CD1c-positive myeloid dendritic cell (primary cell): ENCODE results near the gene ARCN1.
"Not testable (repeated sequence)": the region's sequence is repeated elsewhere in the genome, so short reads cannot be mapped to it uniquely, and the experiment has no call there.

Experiments
- DNase-seq: peaks from one replicate; pipeline ENCODE4 v3.0.0-alpha.2; 2016; ENCODE audit errors: extremely low spot score

Gene ARCN1

DNA sequence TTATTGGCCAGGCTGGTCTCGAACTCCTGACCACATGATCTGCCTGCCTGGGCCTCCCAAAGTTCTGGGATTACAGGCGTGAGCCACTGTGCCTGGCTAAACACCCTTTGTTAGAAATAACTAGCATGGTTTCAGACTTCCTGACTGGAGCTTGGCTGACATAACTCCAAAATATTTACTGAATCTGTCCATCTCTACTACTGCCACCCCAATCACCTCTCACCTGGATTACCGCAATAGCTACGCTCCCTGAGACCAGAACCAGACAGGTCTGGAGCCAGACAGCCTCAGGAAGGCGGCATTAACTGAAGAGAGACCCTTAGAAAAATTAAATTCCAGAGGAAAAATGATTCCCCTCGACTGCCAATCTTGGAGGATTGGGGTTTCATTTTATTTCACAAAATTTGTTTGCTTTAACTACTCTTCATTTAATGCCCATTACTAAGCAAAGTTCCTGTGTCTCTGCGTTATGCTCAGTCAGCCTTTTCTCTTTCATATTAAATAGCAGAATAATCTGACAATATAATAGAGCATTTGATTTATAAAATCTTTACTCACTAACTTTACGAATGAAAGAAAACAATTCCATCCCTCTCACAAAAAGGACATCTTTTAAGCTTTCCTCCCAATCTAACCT is 28.1 kb upstream of the ARCN1 start:
- no peak for DNase-seq

DNA sequence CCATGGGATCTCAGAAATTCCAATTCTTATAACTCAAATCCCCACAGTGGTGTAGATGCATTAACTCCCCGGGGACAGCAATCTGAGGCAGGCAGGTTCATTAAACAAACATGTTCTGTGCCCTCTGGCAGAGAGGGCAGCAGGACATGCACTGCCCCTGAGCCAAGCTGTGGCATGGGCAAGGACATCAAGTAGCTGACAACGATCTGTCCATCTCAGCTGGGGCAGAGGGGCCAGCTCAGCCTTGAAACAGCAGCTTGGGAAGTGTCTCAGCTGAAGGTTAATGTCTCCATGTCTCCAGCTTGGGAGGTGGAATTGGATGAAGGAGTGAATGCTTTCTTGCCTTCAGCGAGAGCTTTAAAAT is 27.6 kb upstream of the ARCN1 start:
- DNase-seq: no peak

DNA sequence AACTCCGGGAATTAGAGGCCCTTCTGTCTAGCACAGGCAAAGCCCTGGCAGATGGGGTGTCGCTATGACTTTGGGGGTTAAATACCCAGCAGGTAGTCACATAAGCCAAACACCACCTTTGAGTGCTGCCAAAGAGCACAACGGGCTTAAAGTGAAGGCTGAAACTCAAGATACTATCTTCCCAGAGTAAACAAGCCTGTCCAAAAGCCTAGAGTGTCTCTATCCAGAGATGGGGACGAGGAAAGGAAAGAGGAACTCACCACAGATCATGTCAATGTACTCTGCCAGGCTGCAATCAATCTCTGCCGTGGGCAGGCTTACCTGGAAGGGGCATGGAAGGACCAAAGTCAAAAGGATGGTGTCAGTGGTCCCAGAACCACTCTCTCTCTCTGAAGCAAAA is 26.7 kb upstream of the ARCN1 start:
- no peak for DNase-seq

DNA sequence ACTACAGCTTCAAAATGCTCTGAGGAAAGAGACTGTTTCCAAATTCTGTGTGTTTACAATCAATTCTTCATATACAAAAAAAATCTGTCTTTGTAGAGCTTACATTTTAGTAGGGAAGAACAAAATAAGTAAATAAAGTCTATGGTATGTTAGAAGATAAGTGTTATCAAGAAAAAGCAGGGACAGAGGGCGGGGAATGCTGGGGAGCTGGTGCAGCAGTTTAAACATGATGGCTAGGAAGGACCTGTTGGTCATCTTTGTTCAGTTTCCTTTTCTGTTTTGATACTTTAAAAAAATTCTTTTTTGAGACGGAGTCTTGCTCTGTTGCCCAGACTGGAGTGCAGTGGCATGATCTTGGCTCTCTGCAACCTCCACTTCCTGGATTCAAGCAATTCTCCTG is 25.1 kb upstream of the ARCN1 start:
- DNase-seq: no peak

DNA sequence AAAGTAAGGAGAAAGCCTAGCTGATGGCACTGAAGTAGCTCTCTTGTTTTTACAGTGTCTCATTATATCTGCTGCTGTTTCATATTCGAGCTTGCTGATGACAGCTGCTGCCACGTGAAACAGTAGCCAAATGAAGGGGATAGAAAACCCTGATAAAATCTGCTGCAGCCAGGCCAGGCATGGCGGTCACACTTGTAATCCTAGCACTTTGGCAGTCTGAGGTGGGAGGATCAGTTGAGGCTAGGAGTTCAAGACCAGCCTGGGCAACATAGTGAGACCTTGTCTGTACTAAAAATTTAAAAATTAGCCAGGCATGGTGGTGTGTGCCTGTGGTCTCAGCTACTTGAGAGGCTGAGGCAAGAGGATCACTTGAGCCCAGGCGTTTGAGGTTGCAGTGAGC is 19.9 kb upstream of the ARCN1 start:
- no peak for DNase-seq

DNA sequence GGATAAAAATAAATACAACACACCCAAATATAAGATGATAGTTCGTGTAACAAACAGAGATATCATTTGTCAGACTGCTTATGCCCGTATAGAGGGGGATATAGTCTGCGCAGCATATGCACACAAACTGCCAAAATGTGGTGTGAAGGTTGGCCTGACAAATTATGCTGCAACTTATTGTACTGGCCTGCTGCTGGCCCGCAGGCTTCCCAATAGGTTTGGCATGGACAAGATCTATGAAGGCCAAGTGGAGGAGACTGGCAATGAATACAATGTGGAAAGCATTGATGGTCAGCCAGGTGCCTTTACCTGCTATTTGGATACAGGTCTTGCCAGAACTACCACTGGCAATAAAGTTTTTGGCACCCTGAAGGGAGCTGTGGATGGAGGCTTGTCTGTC is 11.4 kb upstream of the ARCN1 start:
- no peak for DNase-seq

DNA sequence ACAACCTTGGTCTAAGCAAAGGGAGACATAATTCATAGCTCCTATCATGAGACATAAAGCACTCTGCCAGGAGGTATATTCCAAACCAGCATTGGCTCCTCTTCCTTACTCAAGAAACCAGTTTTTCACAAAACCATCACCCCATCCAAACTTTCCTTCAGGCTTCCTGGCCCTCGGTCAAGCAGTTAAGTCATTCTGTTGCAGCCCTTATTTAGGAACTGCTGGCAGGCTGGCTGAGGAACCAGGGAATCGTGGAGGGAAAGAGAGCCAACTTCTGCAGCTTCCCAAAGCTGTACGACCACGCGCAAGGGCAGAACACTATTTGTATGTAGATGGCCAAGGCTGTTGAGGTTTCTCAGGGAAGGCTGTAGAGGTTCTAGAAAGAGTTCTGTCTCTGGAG is 7.2 kb upstream of the ARCN1 start:
- no peak for DNase-seq

DNA sequence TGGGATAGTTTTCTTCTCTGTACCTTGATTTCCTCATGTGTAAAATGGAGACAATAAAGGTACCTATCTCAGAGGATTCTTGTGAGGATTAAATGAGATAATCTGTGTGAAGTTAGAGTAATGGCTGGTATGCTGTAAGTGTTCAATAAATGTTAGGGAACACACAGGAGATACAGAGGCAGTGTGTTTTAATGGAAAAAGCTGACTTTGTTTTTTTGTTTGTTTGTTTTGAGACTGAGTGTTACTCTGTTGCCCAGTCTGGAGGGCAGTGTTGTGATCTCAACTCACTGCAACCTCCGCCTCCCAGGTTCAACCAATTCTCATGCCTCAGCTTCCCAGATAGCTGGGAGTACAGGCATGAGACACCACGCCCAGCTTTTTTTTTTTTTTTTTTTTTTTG is 2.5 kb upstream of the ARCN1 start:
- no peak for DNase-seq

DNA sequence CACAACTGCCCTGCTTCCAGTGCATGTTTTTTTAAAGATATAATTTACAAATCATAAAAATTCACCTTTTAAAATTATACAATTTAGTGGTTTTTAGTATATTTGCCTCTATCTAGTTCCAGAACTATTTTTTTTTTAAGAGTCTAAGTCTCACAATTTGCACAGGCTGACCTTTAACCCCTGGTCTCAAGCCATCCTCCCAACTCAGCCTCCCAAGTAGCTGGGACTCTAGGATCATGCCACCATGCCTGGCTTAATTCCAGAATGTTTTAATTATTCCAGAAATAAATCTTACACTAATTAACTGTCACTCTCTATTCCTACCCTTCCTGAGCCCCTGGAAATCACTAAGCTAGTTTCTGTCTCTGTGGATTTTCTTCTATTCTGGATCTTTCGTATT is 1.4 kb upstream of the ARCN1 start:
- no peak for DNase-seq

DNA sequence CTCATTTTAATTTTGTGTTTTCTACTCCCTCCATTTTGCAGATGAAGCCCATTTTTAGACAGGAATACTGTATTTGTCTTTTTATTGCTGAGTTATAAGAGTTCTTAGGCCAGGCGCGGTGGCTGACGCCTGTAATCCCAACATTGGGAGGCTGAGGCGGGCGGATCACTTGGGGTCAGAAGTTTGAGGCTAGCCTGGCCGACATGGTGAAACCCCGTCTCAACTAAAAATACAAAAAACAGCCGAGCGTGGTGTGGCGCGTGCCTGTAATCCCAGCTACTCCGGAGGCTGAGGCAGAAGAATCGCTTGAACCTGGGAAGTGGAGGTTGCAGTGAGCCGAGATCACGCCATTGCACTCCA is 528 bp upstream of the ARCN1 start:
- peak; percentile 1 for DNase-seq

DNA sequence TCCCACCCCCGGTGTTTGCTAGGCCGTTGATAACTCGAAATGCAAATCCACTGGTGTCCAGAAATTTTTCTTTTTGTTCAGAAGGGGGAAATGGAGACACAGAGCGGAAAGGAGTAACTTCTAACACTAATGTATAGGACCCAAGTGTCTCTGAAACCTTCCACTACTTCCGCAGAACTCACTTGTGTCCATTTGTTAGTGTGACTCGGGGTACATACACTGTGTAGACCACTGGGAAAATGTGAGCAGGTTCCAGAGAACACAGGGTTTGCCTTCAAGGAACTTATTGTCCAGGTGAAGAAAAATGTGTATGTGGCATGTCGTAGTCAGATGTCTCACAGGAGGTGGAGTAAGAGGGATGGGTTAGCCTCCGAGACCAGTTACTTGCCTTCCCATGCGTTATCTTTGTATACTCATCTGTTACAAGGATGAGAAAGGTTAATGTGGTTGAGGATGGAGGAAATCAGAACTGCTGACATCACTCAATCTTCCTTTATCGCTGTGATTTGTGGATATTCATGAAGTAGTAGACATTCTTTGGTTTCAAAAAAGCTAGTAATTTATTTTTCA is 857 bp downstream of the ARCN1 start:
- DNase-seq: peak; percentile 26

DNA sequence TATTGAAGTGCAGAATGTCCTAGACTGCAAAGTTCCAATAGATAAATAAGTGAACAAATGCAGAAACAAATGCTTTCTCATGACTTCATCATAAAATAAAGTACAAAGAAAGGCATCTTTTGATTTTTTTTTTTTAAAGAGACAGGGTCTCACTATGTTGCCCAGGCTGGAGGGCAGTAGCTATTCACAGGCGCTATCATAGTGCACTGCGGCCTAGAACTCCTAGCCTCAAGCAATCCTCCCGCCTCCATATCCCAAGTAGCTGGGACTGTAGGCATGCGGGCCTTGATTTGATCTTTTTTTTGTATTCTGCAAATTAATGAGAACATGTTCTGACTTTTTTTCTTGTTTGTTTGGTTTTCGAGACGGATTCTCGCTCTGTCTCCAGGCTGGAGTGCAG is 2.4 kb downstream of the ARCN1 start:
- no peak for DNase-seq

DNA sequence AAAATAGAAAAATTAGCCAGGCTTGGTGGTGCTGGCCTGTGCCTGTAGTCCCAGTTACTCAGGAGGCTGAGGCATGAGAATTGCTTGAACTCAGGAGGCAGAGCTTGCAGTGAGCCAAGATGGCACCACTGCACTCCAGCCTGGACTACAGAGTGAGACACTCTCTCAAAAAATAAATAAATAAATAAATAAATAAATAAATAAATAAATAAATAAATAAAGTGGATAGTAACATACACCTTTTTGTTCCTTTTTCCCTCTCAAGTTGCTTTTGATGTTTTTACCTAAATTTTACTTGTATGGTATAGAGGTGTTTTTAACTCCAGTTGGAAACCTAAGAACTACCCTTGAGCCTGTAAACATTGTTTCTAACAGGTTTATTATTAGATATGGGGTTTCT is 5.8 kb downstream of the ARCN1 start:
- not testable (repeated sequence) for DNase-seq

DNA sequence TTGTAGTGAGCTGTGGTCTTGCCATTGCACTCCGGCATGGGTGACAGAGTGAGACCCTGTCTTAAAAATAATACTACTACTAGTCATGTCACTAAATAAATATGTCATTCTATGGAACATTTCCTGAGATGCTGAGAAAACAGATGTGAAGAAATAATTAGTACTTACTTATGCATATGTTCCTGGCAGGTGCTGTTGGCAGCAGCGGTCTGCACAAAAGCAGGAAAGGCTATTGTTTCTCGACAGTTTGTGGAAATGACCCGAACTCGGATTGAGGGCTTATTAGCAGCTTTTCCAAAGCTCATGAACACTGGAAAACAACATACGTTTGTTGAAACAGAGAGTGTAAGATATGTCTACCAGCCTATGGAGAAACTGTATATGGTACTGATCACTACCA is 8.8 kb downstream of the ARCN1 start:
- no peak for DNase-seq

DNA sequence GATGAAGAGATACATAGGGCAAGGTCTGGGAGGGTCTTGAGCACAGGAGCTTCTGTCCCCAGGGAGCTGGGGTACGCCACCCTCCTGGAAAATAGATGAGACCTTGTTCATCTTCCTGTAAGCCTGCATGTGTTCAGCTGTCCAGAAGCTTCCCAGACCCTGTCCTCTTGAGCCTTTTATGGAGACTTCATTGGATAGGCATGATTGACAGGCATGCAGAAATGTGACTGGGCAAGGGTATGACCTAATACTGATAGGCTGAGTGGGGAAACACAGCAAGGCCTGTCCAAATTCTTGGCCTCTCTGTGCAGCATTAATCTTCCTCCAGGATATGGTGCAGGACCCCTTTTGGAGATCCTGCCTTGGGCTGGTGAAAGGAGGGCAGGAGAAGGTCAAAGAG is 15.7 kb downstream of the ARCN1 start:
- no peak for DNase-seq

DNA sequence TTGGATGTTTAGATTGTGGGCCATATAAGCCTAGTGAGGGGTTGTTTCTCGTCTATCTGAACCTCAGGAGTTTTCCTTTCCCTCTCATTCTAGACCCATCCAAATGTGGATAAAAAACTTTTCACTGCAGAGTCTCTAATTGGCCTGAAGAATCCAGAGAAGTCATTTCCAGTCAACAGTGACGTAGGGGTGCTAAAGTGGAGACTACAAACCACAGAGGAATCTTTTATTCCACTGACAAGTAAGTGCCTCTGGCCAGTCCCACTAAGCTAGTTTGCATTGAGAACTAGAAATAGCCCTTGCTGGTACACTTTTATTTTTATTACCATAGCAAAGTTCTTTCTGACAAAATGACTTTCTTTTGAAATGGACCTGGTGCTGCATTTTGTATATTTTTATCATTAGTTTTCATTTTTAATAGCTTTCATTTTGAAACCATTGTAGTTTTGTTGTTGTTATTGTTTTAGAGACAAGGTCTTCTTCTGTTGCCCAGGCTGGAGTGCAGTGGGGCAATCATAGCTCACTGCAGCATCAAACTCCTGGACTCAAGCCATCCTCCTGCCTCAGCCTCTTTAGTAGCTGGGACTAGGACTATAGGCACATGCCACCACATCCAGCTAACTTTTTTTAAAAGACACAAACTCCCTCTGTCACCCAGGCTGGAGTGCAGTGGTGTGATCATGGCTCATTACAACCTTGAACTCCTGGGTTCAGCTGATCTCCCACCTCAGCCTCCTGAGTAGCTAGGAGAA is 20.6 kb downstream of the ARCN1 start:
- no peak for DNase-seq

DNA sequence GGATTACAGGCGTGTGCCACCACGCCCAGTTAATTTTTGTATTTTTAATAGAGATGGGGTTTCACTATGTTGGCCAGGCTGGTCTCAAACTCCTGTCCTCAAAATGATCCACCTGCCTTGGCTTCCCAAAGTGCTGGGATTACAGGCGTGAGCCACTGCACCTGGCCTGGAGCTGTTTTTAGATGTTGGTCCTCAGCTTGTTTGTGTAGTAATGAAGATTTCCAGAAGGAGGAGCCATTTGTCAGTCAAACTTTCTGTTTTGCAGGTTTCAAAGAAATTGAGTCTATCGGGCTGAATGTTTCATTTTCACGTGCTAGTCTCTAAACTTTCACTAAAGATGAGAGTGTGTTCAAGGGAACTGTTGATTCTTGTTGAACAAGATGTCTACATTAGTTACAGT is 22.8 kb downstream of the ARCN1 start:
- DNase-seq: peak; percentile 59

DNA sequence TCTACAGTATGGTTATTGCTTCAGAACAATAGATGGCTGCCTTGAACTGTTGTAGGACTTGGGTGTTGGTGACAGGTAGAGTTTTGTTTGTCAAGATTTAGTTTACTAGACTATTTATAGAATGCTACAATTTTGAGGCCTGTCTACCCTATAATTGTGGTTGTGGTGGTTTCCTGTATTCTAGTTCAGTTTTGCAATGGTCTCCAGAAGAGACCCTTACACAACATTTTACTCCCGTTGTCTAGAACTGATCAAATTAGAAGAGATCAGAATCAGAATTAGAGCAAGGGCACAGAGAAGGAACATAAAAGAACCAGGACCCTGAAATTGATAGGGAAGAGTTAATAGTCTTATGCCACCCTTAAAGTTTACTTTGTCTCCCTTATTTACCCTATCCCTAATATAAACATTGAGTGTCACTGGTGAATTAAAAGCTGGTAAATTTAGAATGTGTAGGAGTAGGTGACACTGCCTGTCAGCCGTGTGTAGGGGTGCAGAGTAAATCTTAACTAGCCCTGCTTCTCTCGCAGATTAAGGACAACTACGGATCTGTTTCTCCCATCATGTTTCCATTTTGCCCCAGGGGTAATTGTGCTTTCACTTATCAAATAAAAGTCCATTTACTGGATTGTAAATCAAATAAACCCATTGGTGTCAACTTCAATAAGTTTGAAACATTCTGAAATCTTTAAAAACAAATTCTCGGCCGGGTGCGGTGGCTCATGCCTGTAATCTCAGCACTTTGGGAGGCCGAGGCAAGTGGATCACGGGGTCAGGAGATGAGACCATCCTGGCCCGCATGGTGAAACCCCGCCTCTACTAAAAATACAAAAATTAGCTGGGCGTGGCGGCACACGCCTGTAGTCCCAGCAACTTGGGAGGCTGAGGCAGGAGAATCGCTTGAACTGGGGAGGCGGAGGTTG is 24.3 kb downstream of the ARCN1 start:
- DNase-seq: no peak

DNA sequence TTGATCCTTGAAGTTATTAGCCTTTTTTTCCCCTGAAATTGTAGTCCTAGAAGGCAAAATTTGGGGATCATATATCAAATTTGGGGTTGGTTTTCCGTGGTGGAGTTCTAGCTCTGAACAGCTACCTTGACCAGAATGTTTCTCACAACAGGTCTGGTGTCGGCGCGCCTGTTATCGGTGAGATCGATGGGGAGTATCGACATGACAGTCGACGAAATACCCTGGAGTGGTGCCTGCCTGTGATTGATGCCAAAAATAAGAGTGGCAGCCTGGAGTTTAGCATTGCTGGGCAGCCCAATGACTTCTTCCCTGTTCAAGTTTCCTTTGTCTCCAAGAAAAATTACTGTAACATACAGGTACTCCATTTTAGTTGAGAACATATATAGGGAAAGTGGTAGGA is 25.3 kb downstream of the ARCN1 start:
- DNase-seq: no peak

DNA sequence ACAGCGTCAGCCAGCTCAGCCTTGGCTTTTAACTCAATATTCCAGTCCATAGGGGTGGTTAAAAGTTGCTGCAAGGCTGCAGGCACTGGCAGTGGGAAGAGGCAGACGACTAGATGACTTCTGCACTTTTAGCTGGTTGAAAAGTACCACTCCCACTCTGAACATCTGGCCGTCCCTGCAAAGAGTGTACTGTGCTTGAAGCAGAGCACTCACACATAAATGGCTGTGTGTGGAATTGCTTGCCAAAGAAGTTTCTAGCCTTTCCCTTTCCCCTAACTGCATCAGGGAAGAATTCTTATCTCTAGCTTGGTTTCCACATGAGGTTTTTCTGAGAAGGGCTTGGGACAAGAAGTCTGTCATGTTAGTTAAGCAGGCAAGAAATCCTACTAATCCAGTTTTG is 30.1 kb downstream of the ARCN1 start:
- DNase-seq: no peak

DNA sequence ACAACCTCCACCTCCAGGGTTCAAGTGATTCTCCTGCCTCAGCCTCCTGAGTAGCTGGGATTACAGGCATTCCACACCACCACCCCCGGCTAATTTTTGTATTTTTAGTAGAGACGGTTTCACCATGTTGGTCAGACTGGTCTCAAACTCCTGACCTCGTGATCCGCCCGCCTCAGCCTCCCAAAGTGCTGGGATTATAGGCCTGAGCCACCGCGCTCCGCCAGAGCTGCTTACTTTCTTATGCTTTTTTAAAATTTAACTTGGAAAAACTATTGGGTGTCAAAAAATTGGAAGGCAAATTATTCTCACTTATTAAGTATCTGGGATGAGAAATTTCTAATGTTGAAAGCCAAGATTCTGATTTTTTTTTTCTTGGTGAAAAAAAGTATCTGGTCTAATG is 31.5 kb downstream of the ARCN1 start:
- DNase-seq: not testable (repeated sequence)

DNA sequence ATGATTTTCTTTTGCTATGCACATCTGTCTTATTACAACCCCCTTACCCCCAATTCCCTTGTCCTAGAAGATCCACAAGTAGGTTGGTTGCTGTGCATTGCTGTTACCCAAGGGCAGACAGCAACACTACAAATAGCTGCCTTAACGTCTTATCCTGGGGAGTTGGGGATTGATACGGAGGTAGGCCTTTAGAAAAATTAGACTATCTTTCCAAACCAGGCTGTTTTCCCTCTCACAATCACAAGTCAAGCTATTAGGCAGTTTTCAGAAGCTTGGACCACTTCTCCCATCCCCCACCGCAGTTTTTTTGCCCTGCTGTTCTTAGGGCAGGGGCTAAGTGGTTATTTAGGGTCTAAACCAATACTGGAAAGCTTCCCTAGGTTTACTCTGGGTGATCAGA is 32.4 kb downstream of the ARCN1 start:
- DNase-seq: no peak
